ENCODE measurements around the gene PLEKHF1. TPM values are rescaled to one million over a fixed set of nuclear protein-coding genes. Genes with fewer than 3 reads are reported as not detected.

Gene PLEKHF1
- total RNA-seq, 1 donor from 2014 or later: 10.4 TPM

DNA sequence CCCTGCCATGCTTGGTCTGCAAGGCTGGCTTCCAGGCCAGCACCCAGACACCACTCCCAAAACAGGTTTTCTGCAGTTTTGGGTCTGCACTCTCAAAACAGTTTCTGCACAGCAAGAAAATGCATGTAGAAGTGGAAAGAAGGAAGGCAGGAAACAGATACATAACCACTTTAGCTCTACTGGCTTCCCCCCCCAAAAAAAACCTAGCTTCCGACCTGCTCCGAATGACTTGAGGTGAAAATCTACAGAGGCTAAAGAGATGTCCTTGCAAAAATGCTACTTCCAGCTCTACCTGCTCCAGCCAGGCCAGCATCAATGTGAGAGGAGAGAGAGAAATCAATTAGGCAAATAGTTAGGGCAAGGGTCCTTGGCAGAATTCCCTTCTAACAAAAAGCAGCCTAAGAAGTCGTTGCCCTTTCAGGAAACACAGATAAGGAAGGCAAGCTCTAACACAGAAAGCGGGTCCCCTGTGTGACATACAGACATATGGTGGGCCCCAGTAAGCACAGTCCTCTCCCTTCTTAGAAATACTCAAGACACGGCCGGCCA lies 46.4 kb downstream of the PLEKHF1 start:
- no peak overlapping the region for H3K4me3 ChIP-seq (ENCODE audit: low read depth, low read length)
- TF ChIP-seq, protein P1, sequence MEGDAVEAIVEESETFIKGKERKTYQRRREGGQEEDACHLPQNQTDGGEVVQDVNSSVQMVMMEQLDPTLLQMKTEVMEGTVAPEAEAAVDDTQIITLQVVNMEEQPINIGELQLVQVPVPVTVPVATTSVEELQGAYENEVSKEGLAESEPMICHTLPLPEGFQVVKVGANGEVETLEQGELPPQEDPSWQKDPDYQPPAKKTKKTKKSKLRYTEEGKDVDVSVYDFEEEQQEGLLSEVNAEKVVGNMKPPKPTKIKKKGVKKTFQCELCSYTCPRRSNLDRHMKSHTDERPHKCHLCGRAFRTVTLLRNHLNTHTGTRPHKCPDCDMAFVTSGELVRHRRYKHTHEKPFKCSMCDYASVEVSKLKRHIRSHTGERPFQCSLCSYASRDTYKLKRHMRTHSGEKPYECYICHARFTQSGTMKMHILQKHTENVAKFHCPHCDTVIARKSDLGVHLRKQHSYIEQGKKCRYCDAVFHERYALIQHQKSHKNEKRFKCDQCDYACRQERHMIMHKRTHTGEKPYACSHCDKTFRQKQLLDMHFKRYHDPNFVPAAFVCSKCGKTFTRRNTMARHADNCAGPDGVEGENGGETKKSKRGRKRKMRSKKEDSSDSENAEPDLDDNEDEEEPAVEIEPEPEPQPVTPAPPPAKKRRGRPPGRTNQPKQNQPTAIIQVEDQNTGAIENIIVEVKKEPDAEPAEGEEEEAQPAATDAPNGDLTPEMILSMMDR (conservative IDR thresholded peaks at IDR 0.05; ENCODE audit: low read depth, low read length): no peak
- DNase-seq (ENCODE audit: low read depth): no peak

DNA sequence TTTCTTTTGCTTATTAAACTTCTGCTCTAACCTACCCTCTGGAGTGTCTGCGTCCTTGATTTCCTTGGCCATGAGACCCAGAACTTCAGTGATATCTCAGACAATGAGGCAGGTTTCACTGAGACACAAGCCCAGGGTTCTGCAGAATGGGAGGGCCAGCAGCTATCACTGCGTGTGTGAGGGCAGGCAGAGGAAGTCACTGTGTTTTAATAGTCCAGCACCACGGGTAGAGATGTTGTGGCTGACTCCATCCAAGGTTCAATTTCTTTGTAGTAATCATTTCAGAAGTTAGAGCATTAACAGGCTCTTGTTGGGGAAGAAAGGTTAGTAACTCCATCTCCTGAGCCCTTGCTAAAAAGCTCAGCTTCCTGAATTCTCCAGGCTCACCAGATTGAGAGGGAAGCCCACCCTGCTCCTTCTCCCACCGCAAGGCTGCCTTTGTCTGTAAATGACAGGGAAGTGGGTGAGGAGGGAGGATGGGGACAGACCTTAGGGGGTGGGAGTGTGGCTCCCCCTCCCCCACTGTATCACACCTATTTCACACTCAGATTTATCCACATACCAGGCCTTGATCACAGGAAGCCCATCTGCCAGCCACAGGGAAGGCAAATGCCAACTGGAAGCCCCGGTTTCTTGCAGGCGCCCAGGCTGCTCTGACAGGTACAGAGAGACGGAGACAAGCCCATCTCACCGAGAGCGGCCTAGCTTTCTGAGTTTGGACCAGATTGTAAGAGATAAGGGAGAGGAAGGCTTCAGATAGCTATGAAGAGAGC lies 47.7 kb downstream of the PLEKHF1 start:
- TF ChIP-seq, protein P1 (conservative IDR thresholded peaks at IDR 0.05; ENCODE audit: low read depth, low read length): no peak
- no peak overlapping the region for H3K4me3 ChIP-seq (ENCODE audit: low read depth, low read length)
- no peak for DNase-seq (ENCODE audit: low read depth)

DNA sequence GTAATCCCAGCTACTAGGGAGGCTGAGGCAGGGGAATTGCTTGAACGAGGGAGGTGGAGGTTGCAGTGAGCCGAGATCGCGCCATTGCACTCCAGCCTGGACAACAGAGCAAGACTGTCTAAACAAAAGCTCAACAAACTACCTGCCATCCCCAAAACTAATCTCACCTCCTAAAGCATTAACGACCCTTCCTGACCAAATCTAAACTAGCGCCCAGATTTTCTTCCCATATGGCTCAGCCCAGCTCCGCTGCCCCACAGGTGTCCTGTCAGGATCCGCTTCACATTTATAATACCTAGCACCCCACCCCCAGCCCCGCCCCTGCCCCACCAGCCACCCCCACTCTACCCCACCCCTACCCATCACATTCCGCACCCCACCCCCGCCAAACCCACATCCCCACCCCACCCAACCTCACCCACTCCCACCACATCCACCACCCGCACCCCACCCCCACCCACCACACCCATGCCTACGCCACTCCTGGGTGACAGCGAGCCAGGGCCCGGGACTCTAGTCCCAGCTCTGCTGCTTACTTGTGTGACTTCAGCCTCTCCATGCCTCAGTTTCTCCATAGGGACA lies 49.2 kb downstream of the PLEKHF1 start:
- DNase-seq (ENCODE audit: low read depth): no peak
- H3K4me3 ChIP-seq (ENCODE audit: low read depth, low read length): peak overlapping the region; percentile 94
- TF ChIP-seq, protein P1 (conservative IDR thresholded peaks at IDR 0.05; ENCODE audit: low read depth, low read length): no peak

GRCh38 chr19:29714953-29715700 lies 49.9 kb downstream of the PLEKHF1 start, which contains the start of gene C19orf12:
Gene C19orf12, minus strand, starts transcription at chr19:29715261. Its CDS starts 6,848 bp downstream, at chr19:29708413.
- DNase-seq (ENCODE audit: low read depth): no peak
- TF ChIP-seq, protein P1 (conservative IDR thresholded peaks at IDR 0.05; ENCODE audit: low read depth, low read length): no peak
- H3K4me3 ChIP-seq (ENCODE audit: low read depth, low read length): peak within 1 kb of the TSS; percentile 94

DNA sequence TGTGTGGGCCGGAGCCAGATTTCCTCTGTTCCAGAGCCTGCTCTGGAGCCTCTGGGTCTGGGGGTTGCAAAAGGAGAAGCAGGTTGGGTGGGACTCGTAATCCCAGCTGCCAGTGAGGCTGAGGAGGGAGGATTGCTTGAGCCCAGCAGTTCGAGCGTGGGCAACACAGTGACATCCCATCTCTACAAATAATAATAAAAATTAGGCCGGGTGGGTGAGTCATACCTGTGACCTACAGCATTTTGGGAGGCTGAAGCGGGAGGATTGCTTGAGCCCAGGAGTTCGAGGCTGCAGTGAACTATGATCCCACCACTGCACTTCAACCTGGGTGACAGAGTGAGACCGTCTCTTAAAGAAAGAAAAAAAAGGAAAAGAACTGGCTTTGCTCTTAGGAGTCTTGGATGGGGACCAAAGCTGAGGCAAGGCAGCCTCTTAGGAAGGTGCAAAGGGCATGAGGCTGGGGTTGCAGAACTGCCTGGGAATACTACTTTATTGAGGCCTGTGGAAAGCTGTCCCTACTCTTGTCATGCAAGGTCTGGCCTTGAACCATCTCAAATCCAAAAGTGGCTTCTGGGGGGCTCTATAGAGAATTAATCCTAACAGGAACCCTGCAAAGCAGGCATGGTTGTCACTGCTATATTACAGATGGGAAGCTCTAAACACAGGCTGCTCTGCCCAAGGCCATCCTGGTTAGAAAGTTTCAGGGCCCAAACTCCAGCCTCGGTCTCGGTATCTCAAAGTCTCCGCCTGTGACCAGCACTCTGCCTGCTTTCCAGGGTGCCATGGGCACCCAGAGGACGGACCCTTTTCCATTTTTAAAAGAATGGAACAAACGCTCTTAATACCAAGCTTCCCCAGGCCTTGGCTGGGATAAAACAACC lies 50.7 kb downstream of the PLEKHF1 start:
- peak overlapping the region; percentile 94 for H3K4me3 ChIP-seq (ENCODE audit: low read depth, low read length)
- DNase-seq (ENCODE audit: low read depth): no peak
- TF ChIP-seq, protein P1 (conservative IDR thresholded peaks at IDR 0.05; ENCODE audit: low read depth, low read length): no peak

DNA sequence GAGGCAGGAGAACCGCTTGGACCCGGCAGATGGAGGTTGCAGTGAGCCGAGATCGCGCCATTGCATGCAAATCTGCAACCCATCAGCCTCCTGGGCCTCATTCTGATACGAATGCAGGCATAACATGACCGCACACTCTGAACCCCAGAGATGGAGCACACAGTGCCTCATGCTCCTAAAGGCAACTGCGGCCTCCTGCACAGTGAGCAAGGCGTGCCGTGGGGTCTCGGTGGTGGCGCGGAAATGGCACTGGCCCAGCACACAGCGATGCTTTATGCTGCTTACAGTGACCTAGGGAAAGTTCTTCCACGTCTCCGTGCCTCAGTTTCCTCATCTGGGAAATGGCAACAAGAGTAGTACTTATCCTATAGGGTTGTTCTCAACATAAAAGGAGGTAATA lies 51.8 kb downstream of the PLEKHF1 start:
- DNase-seq (ENCODE audit: low read depth): no peak
- TF ChIP-seq, protein P1 (conservative IDR thresholded peaks at IDR 0.05; ENCODE audit: low read depth, low read length): no peak
- no peak overlapping the region for H3K4me3 ChIP-seq (ENCODE audit: low read depth, low read length)

Data from epithelial cell of proximal tubule (primary cell).